ENCODE data around the gene HIPK1.

- TF ChIP-seq CTCF (IDR thresholded peaks at IDR 0.05; ENCODE audit: insufficient read depth, low read length, poor library complexity, severe bottlenecking) (no peak), EZH2phosphoT487 (conservative IDR thresholded peaks at IDR 0.05; ENCODE audit: low read length) (no peak)
Measured at GRCh38 chr1:113940365-113941244, 11.5 kb downstream of the HIPK1 start.

All from SU-DHL-6 (cell line).